Measurements from ENCODE around the gene TCAIM. TPM values are rescaled to one million over a fixed set of nuclear protein-coding genes. Genes with fewer than 3 reads are reported as not detected.

Gene TCAIM
- total RNA-seq, 1 donor from 2014 or later = 22.8 TPM

DNA sequence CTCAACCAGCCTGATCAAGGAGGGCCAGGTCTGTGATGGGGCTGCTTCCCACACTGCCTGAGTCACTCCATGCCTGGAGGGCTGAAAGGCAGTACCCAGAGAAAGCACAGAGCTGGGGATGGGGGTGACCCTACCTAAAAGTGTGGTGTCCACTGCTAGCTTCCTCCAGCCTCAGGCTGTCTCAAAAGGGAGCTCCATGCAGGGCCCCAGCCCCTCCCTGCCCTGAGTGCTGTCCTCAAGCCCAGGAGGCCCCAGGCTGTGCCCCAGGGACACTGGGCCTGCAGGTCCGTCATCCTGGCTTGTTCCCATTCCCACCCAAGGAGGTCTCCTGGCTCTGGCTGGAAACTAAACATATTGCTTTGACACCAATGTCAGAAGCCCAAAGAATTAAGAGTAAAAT, 82.1 kb downstream of the TCAIM start:
- Mint-ChIP-seq H3K36me3 (no peaks in the 10 kb centered on the region), H3K4me3 (no peak overlapping the region)
- peak in 1 of 2 experiments; percentile 22 for DNase-seq (ENCODE audit: low spot score in 2 of 2, unreplicated experiment in 2 of 2)

DNA sequence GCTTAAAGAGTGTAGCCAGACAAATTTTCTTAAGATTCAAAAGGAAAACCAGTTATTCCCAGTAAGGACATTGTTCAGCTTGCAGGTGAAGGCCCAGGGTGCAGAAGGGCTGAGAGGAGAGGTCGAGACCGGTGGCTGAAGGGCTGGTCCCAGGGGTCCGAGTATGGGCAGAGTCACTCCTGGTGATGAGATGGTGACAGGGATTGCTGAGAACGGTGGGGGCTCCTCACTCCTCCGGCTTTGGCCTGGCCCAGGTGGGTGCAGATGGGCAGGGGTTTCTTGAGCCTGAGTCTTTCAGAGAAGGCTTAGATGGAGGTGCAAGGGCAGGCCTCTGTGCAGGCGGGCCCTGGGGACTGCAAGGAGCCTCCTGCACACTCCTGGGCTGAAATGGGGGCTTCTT, 82.7 kb downstream of the TCAIM start:
- no peak overlapping the region for H3K27ac Mint-ChIP-seq
- DNase-seq (ENCODE audit: low spot score in 2 of 2, unreplicated experiment in 2 of 2) = peak in 1 of 2 experiments; percentile 17
- no peaks in the 10 kb centered on the region for H3K9me3 Mint-ChIP-seq
- H3K36me3 Mint-ChIP-seq = no peaks in the 10 kb centered on the region
- no peak overlapping the region for H3K4me3 Mint-ChIP-seq
- TF ChIP-seq, protein P1, sequence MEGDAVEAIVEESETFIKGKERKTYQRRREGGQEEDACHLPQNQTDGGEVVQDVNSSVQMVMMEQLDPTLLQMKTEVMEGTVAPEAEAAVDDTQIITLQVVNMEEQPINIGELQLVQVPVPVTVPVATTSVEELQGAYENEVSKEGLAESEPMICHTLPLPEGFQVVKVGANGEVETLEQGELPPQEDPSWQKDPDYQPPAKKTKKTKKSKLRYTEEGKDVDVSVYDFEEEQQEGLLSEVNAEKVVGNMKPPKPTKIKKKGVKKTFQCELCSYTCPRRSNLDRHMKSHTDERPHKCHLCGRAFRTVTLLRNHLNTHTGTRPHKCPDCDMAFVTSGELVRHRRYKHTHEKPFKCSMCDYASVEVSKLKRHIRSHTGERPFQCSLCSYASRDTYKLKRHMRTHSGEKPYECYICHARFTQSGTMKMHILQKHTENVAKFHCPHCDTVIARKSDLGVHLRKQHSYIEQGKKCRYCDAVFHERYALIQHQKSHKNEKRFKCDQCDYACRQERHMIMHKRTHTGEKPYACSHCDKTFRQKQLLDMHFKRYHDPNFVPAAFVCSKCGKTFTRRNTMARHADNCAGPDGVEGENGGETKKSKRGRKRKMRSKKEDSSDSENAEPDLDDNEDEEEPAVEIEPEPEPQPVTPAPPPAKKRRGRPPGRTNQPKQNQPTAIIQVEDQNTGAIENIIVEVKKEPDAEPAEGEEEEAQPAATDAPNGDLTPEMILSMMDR (IDR thresholded peaks at IDR 0.05; ENCODE audit: unreplicated experiment) = no peak
- no peaks in the 10 kb centered on the region for H3K4me1 Mint-ChIP-seq
- no peaks in the 10 kb centered on the region for H3K27me3 Mint-ChIP-seq (ENCODE audit: low read depth)

More for the DNA sequence above, 82.1 kb downstream of the TCAIM start:
- Mint-ChIP-seq H3K9me3 (no peaks in the 10 kb centered on the region), H3K27ac (no peak overlapping the region), H3K27me3 (ENCODE audit: low read depth) (no peaks in the 10 kb centered on the region), H3K4me1 (no peaks in the 10 kb centered on the region)
- TF ChIP-seq, protein P1 (IDR thresholded peaks at IDR 0.05; ENCODE audit: unreplicated experiment) = no peak

DNA sequence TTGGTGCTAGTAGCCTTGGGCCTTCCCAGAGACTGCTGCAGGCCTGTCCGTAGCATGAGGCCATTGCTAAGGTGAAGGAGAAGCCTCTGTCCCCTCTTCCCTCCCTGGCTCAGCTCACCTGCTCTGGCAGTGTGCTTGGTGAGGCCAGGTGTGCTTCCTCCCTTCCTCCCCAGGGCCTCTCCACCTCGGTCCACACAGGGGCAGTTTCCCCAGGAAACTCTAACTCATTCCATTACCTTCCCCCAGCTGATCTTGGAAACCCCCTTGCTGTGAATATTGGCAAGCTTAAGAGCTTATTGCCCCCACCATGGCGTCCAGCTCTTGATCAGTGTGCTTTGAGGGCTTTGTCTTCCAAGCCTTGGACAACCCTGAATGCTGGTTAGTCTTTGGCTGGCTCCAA, 86.2 kb downstream of the TCAIM start:
- no peak for DNase-seq (ENCODE audit: low spot score in 2 of 2, unreplicated experiment in 2 of 2)
- H3K36me3 Mint-ChIP-seq = no peaks in the 10 kb centered on the region
- H3K9me3 Mint-ChIP-seq = no peaks in the 10 kb centered on the region
- H3K27ac Mint-ChIP-seq = no peak overlapping the region
- H3K4me3 Mint-ChIP-seq = no peak overlapping the region
- TF ChIP-seq, protein P1 (IDR thresholded peaks at IDR 0.05; ENCODE audit: unreplicated experiment) = no peak
- H3K27me3 Mint-ChIP-seq (ENCODE audit: low read depth) = no peaks in the 10 kb centered on the region
- H3K4me1 Mint-ChIP-seq = no peaks in the 10 kb centered on the region

DNA sequence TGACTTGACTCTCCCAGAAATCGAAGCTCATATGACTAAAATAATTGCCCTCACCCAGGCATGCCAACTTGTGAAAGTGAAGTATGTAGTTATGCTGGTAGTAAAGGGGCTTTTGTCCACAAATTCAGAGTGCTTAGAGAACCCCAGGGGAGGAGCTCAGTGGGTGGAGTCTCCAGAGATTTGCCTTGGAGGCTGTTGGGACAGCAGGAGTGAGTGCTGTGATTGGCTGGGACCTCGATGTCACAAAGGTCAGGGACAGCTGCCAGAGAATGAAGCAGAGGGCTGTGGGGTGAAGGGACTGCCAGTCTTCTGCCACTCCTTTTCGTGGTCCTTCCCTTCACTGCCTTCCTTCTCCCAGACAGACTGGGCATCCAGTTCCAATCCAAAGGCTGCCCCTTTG, 89.1 kb downstream of the TCAIM start:
- Mint-ChIP-seq H3K36me3 (no peaks in the 10 kb centered on the region), H3K4me3 (no peak overlapping the region), H3K4me1 (no peaks in the 10 kb centered on the region), H3K27ac (no peak overlapping the region), H3K9me3 (no peaks in the 10 kb centered on the region), H3K27me3 (ENCODE audit: low read depth) (no peaks in the 10 kb centered on the region)
- TF ChIP-seq, protein P1 (IDR thresholded peaks at IDR 0.05; ENCODE audit: unreplicated experiment) = no peak
- DNase-seq (ENCODE audit: low spot score in 2 of 2, unreplicated experiment in 2 of 2) = no peak

DNA sequence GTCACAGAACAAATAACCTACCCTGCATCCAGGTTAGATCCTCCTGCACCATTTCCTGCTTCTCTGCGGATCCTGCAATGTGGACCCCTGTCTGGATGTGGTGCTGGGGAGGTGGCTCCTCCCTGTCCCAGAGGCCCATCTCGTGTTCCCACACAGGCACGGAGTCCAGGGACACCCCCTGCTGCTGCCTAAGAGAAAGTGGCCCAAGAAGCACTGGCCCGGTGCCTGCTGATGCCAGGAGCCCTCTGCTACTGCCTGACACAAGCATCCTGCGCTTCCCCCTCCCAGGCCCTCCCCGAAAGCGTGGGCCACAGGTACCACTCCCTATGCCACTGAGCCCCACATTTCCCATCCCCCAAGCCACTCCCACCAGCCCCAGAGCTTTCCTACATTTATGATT, 90.3 kb downstream of the TCAIM start:
- no peak for DNase-seq (ENCODE audit: low spot score in 2 of 2, unreplicated experiment in 2 of 2)
- no peaks in the 10 kb centered on the region for H3K36me3 Mint-ChIP-seq
- no peaks in the 10 kb centered on the region for H3K27me3 Mint-ChIP-seq (ENCODE audit: low read depth)
- H3K9me3 Mint-ChIP-seq = no peaks in the 10 kb centered on the region
- TF ChIP-seq, protein P1 (IDR thresholded peaks at IDR 0.05; ENCODE audit: unreplicated experiment) = no peak
- no peak overlapping the region for H3K4me3 Mint-ChIP-seq
- no peak overlapping the region for H3K27ac Mint-ChIP-seq
- H3K4me1 Mint-ChIP-seq = no peaks in the 10 kb centered on the region

DNA sequence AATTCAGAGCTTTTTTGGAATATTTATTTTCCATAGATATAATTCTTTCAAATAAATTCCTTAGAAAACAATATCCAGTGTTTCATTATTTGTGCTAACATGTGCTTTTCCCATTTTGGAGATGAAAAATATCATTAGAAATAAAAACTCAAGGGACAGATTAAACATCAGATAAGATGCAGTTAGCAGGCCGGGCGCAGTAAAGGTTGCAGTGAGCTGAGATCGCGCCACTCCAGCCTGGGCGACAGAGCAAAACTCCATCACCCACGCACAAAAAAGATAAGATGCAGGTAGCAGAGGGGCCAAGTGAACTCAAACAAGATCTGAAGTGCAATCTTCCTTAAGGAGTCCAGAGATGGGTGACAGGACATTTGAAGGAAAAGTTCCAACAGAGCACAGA, 90.9 kb downstream of the TCAIM start:
- Mint-ChIP-seq H3K27me3 (ENCODE audit: low read depth) (no peaks in the 10 kb centered on the region), H3K4me1 (no peaks in the 10 kb centered on the region), H3K9me3 (no peaks in the 10 kb centered on the region), H3K36me3 (no peaks in the 10 kb centered on the region), H3K27ac (no peak overlapping the region), H3K4me3 (no peak overlapping the region)
- TF ChIP-seq, protein P1 (IDR thresholded peaks at IDR 0.05; ENCODE audit: unreplicated experiment) = no peak
- DNase-seq (ENCODE audit: low spot score in 2 of 2, unreplicated experiment in 2 of 2) = no peak

Data from mesothelial cell of epicardium (in vitro differentiated cells).